GM20000 (cell line): Measurements from ENCODE around the gene EBF3.

Experiments
- DNase-seq: peaks from one replicate; pipeline ENCODE4 v3.0.0; 2012; ENCODE audit warnings: low spot score
- TF ChIP-seq, protein P1 (sequence below): IDR thresholded peaks from 2 replicates; pipeline ENCODE4 v1.5.1; 2012; ENCODE audit warnings: mild to moderate bottlenecking, control low read depth; ENCODE audit errors: extremely low read depth, missing control alignments

The EBF3 gene

DNA sequence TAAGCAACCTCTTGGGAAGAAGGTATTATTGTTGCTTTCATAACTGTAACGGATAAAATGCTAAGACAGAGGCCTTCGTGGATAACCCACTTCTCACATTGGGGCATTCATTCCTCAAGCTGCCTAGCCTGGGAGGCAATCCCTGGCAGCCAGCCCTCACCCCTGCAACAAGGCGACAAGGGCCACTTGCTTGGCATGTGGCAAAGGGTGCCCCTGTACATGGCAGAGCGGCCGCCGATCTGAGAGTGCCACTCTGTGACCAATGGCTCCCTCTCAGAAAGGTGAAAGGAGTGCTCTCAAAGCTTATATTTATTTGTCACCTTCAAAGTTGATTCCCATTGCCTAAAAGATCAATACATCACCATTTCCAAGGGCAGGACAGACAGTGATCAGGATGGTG, 31.9 kb downstream of the EBF3 start:
- no peak for DNase-seq

DNA sequence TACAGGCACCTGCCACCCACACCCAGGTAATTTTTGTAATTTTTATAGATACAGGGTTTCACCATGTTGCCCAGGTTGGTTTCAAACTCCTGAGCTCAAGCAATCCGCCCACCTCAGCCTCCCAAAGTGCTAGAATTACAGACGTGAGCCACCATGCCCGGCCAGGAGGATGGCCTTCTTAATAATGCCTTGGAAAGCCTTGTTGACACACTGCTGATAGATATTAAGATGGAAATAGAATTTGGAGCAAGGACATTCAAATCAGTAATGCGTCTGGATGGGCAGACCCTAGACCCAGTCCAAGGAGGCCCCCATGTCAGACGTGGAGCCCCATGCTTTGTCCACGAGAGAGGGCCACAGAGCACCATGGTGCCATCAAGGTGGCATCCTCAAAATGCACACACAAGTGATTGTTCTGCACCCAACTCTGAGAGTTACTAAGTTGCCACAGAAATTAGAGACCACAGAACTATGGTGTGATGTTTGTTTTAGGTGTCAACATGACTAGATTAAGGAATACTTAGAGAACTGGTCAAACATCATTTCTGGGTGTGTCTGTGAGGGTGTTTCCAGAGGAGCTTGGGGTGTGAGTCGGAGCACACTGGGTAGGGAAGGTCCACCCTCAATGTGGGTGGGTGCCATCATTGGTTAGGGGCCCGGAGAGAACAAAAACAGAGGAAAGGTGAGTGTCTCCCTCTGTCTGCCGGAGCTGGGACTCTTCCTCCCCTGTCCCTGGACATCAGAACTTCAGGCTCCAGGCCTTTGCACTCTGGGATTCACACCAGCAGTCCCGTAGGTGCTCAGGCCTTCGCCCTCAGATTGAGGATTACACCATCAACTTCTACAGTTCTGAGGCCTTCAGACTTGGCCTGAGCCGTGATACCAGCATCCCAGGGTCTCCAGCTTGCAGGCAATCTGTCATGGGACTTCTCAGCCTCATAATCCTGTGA, 34.5 kb downstream of the EBF3 start:
- no peak for DNase-seq
- TF ChIP-seq, protein P1, sequence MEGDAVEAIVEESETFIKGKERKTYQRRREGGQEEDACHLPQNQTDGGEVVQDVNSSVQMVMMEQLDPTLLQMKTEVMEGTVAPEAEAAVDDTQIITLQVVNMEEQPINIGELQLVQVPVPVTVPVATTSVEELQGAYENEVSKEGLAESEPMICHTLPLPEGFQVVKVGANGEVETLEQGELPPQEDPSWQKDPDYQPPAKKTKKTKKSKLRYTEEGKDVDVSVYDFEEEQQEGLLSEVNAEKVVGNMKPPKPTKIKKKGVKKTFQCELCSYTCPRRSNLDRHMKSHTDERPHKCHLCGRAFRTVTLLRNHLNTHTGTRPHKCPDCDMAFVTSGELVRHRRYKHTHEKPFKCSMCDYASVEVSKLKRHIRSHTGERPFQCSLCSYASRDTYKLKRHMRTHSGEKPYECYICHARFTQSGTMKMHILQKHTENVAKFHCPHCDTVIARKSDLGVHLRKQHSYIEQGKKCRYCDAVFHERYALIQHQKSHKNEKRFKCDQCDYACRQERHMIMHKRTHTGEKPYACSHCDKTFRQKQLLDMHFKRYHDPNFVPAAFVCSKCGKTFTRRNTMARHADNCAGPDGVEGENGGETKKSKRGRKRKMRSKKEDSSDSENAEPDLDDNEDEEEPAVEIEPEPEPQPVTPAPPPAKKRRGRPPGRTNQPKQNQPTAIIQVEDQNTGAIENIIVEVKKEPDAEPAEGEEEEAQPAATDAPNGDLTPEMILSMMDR, result no peak

More for the DNA sequence above, 31.9 kb downstream of the EBF3 start:
- TF ChIP-seq, protein P1, result no peak

GRCh38 chr10:129927351-129928120, 36.5 kb downstream of the EBF3 start:
- DNase-seq, result no peak
- TF ChIP-seq, protein P1, result no peak

DNA sequence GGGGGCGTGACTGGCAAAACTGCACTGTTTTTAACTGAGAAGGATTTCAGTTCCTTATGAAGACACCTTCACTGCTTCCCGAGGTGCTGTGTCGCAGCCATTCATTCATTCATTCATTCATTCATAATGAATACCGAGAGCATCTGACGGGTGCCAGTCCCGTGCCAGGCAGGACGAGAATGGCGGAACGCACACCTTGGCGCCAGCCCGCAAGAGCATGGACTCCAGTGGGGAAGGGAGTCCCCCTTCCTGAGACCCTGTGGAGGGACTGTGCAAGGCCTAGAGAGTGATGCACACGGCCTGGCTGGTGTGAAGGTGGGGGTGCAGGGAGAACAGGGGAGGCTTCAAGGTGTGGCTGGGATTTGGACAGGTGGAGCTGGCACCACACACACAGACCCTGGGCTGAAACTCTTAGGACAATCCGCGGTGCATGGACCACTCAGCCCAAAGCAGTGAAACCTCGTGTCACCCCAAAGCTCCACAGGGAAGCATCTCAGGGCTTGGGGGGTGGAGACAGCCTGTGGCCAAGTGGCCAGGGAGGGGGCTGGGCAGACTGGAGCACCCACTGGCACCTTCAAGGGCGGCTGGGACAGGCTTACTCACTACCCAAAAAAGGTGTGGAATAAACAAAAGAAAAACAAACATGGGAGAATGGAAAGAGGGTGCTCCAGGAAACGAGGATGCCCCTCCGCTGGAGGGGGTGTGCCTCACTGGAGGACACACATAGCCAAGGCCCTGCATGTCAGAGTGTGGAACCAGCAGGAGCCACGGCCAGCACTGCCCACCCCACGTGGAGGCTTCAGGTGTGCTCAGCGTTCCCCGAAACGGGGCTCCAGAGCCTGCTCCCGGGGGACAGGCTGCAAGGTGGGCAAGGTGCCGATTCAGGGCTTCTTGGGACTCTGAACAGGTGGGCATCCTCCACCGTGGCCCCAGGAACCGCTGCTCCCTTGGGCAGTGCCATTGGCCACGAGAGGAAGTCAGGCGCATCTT, 37.7 kb downstream of the EBF3 start:
- TF ChIP-seq, protein P1, result no peak
- no peak for DNase-seq

GRCh38 chr10:129924375-129925085, 39.5 kb downstream of the EBF3 start:
- DNase-seq, result no peak
- TF ChIP-seq, protein P1, result no peak

- no peak for DNase-seq
- TF ChIP-seq, protein P1, result no peak
Measured at GRCh38 chr10:129922598-129923123, 41.4 kb downstream of the EBF3 start.
